GM12875 (cell line): ENCODE data around the gene JUNB.
A peak's percentile ranks its signal among the peaks of the same experiment; 100 is the strongest.

Source experiments
- H3K4me3 ChIP-seq: one replicate; pipeline ENCODE4 v1.5.1; 2011; ENCODE audit warnings: low read depth, low read length, control low read depth
- TF ChIP-seq, protein P1 (sequence below): IDR thresholded peaks from 2 replicates; pipeline ENCODE4 v1.5.1; 2011; ENCODE audit warnings: low read depth, mild to moderate bottlenecking, control low read depth, inconsistent platforms, low read length, moderate library complexity, borderline replicate concordance; ENCODE audit not compliant: insufficient read depth

JUNB gene

DNA sequence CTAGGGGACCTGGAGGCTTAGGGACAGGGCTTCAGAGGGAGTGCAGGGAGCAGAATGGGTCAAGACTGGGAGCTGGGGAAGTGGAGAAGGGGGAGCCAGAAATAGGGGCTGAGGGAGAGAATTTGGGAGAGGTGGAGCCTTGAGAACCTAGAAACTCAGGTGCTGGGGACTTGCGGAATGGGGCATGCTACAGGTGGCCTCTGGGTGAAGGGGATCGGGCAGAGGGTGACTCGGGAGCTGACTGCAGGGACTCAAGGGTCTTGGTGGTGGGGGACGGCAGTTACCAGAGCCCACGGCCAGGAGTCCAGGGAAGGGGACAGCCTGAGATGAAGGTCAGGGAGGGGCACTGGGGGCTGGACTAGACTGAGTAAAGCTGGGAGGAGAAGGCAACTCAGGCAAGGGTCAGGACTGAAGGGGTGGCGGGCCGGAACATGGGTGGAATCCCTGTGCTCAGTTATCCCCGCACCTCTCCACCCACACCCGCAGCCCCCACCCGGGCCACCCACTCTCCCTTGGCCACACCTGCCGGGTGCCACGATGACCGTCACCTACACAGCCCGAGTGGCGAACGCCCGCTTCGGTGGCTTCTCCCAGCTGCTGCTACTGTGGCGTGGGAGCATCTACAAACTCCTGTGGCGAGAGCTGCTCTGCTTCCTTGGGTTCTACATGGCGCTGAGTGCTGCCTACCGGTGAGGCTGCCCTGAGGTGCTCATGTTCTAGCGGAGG, 39.1 kb upstream of the JUNB start:
- TF ChIP-seq, protein P1, sequence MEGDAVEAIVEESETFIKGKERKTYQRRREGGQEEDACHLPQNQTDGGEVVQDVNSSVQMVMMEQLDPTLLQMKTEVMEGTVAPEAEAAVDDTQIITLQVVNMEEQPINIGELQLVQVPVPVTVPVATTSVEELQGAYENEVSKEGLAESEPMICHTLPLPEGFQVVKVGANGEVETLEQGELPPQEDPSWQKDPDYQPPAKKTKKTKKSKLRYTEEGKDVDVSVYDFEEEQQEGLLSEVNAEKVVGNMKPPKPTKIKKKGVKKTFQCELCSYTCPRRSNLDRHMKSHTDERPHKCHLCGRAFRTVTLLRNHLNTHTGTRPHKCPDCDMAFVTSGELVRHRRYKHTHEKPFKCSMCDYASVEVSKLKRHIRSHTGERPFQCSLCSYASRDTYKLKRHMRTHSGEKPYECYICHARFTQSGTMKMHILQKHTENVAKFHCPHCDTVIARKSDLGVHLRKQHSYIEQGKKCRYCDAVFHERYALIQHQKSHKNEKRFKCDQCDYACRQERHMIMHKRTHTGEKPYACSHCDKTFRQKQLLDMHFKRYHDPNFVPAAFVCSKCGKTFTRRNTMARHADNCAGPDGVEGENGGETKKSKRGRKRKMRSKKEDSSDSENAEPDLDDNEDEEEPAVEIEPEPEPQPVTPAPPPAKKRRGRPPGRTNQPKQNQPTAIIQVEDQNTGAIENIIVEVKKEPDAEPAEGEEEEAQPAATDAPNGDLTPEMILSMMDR, result no peak
- no peak overlapping the region for H3K4me3 ChIP-seq

DNA sequence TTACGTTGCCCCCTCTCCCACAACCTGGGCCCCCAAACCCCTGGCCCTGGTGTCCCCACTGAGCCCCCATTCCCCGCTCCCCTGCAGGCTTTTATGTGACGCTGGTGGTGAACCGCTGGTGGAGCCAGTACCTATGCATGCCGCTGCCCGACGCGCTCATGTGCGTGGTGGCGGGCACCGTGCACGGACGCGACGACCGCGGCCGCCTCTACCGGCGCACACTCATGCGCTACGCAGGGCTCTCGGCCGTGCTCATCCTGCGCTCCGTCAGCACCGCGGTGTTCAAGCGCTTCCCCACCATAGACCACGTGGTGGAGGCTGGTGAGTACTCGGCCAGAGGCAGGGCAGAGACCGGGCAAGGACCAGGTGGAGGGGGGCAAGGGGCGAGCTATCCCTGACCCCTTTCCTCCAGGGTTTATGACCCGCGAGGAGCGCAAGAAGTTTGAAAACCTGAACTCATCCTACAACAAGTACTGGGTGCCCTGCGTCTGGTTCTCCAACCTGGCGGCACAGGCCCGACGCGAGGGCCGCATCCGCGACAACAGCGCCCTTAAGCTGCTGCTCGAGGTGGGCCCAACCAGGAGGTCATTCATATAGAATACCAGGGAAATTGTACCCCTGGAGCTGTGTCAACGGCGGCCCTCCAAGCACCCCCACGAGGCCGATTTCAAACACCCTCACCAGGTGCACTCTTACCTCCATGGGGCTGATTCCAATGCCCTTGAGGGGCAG, 36.7 kb upstream of the JUNB start:
- TF ChIP-seq, protein P1, result no peak
- H3K4me3 ChIP-seq, result no peak overlapping the region

DNA sequence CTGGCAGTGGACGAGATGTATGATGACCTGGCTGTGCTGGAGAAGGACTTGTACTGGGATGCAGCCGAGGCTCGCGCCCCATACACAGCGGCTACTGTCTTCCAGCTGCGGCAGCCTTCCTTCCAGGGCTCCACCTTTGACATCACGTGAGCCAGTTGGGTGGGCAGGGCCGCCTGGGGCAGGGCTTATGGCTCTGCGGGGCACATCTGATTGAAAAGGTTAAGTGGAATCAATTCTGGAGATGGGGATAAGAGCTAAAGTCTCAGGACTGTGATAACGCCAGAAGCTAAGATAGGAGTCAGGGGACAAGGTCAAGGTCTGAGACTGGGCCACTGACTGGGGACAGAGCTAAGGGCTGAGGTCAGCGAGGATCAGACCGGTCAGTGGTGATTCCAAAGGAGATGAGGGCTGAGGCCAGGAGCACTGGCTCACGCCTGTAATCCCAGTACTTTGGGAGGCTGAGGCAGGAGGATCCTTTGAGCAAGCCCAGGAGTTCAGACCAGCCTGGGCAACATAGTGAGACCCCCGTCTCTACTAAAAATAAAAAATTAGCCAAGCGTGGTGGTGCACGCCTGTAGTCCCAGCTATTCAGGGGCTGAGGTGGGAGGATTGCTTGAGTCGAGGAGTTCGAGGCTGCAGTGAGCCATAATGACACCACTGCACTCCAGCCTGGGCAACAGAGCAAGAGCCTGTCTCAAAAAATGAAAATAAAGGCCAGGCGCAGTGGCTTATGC, 35.0 kb upstream of the JUNB start:
- TF ChIP-seq, protein P1, result no peak
- no peak overlapping the region for H3K4me3 ChIP-seq

DNA sequence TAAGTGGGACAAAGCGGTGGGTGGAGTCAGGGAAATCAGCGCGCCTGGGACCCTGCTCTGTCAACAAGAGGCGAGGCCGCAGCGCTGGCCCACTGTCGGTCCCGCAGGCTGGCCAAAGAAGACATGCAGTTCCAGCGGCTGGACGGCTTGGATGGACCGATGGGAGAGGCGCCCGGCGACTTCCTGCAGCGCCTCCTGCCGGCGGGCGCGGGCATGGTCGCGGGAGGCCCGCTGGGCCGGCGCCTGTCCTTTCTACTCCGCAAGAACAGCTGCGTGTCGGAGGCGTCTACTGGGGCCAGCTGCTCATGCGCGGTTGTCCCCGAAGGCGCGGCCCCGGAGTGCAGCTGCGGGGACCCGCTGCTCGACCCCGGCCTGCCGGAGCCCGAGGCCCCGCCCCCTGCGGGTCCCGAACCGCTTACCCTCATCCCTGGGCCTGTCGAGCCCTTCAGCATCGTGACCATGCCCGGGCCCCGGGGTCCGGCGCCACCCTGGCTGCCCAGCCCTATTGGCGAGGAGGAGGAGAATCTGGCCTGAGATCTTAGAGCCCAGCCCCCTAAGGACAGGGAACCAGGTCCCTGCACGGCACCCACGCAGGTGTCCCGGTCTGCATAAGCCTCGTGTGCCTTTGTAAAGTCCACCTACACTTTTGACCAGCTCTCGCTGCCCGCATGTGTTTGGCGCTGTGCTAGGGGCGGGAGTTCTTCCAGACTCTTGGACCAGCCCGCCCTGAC, 33.6 kb upstream of the JUNB start:
- TF ChIP-seq, protein P1, result peak; percentile 99
- H3K4me3 ChIP-seq, result no peak overlapping the region

DNA sequence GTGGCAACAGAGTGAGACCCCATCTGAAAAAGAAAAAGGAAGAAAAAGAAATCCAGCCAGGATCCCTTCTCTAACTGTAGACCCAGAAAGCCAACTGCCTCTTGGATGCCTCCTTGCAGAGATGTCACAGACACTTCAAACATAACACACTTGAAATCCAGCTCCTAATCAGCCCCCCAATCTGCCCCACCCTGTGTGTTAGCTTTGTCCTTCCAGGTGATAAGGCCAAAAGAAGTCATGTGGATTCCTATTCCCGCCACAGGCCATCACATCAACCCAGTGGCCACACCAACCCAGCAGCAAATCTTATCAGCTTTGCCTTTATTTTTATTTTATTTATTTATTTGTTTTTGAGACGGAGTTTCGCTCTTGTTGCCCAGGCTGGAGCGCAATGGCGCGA, 31.6 kb upstream of the JUNB start:
- H3K4me3 ChIP-seq, result no peak overlapping the region
- TF ChIP-seq, protein P1, result no peak

DNA sequence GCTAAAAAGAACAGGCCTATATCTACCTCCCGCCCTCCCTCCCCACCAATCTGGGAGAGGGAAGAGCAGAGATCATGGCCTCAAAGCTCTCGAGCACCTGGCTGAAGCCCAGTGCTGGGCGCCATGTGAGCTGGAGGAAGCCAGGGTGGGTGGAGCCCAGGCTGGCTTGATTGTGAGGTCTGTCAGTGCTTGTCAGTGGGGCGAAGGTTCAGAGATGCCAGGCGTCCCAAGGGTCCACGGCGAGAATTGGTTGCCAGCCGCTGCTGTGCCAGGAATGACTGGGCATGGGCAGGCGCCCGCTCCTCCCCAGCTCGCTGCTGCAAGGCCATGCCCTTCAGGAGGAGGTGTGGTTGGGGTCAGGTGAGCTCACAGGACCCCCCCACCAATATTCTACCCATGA, 28.2 kb upstream of the JUNB start:
- TF ChIP-seq, protein P1, result no peak
- H3K4me3 ChIP-seq, result no peak overlapping the region
